ENCODE results near the gene DNAH6.
"Not testable (repeated sequence)": the region's sequence is repeated elsewhere in the genome, so short reads cannot be mapped to it uniquely, and the experiment has no call there.

DNAH6 gene

DNA sequence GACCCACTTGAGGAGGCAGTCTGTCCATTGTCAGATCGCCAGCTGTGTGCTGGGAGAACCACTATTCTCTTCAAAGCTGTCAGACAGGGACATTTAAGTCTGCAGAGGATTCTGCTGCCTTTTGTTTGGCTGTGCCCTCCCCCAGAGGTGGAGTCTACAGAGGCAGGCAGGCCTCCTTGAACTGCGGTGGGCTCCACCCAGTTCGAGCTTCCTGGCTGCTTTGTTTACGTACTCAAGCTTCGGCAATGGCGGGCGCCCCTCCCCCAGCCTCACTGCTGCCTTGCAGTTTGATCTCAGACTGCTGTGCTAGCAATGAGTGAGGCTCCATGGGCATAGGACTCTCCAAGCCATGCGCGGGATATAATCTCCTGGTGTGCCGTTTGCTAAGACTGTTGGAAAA lies 5.3 kb upstream of the DNAH6 start:
- DNase-seq (ENCODE audit: low read depth) = not testable (repeated sequence)

DNA sequence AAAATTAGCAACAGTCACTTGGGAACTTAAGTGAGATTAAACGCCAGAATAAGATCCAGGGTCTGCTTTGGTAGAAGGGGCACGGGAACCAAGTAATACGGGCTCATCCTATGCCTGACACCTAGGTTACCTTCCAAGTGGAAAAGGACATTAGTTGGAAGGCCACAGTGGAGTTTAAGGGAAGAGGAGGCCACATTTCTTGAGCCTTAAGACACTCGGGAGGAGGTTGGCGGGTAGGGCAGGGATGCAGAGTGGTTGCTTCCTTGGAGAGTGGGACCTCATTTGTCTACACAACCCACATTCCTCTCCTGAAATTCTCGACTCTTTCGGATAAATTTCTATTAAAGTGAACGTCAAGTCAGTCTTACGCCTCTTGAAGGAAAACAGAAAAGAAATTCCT lies 510 bp upstream of the DNAH6 start:
- no peak for DNase-seq (ENCODE audit: low read depth)

DNA sequence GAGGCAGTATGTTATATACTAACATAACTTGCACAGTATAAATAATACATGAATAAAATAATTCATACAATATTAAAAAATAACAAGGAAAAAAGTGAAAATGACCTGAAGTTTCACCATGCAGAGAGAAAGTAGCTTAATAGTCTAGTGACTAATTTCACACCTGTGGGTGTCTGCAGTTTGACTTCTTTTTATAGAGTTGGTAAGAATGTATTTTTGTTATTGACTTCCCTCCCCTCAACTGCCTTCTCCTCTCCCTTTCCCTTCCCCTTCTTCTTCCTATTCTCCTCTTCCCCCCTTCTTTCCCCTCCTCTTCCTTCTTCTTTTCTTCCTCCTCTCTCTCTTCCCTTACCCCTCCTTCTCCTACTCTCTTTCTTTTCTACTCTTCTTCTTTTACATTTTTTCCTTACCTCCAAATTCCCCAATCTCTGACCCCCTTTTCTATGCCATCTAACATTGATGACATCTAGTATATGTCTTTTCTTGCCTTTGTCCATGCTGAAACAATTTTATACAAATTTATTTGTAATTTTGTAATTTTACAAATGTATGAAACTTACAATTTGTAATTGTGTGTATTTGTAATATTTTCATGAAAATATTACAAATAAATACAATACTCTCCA lies 3.1 kb downstream of the DNAH6 start:
- DNase-seq (ENCODE audit: low read depth) = no peak

DNA sequence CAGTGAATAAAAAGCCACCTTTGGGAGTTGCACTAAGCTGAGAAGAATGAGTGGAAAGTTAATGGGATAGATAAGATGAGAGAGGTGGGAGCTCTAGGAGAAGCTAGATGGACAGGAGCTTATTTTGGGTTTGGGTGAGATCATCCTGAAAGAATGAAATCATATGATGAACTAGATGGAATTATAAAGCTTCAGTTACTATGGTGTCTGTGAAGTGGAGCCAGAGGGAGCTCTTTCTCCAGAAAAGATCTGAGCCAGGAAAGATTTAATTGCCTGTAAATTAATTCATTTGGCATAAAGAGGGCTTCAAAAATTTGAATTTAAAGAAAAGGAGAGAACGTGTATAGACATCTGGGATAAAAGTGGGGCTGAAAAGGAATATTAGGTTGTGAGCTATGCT lies 10.3 kb downstream of the DNAH6 start:
- no peak for DNase-seq (ENCODE audit: low read depth)

DNA sequence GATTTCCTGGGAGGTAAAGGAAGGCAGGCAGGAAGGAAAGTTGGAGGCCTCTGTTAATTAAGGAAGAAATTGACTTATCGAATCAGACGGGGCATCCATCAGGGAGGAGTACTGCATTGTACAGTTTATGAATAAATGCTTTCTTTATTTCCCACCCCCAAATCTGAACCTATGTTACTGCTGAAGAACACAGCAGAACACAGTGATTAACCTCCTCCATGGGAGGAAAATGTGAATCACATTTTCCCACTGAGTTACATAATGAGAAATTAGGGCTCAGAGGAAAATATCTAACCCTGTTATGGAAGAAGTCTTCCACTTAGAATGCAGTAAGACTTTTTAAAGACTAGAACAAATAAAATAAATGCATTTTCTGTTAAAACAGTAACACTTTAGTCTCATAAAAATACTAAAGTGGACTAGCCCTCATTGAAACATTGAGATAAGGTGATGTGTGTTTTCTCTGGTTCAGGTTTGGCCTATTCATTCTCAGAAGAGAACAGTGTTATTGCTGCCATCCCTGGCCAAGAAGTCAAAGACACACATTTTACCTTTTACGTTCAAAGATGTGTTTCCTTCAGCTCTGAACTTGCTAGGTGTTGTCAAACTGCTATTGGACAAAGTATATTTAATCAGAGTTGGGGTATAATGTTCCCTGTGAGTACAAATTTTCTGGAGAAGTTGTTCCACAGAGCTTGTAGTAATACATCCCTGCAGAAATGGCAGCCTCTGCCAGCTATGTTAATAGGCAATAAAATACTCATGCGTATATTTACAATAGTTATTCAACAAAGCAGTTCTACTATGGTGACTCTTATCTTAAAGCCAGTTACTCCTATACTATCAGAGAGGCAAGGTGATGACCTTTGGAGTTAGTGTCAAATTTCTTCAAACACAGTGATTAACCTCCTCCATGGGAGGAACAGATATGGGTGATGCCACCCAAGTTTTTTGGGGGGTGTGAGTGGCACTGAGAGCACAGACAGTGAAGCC lies 11.1 kb downstream of the DNAH6 start:
- DNase-seq (ENCODE audit: low read depth) = no peak

DNA sequence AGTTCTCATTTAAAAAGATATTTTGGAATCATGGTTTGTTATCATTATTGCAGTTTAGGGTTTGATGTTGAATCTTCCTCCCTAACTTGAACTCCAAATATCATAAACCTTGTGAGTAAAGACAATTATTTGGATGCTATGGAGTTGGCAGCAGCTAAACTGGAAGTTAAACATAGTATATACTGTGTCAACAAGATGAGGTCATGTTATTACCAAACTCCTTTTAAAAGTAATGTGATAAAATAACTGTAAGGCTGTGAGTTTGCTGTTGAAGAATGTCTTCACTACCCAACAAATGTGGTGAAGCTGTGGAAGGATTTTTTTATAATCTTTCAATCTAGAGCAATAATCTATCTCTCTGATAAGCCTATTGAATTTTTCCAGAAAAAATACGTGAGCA lies 16.0 kb downstream of the DNAH6 start:
- DNase-seq (ENCODE audit: low read depth) = no peak

DNA sequence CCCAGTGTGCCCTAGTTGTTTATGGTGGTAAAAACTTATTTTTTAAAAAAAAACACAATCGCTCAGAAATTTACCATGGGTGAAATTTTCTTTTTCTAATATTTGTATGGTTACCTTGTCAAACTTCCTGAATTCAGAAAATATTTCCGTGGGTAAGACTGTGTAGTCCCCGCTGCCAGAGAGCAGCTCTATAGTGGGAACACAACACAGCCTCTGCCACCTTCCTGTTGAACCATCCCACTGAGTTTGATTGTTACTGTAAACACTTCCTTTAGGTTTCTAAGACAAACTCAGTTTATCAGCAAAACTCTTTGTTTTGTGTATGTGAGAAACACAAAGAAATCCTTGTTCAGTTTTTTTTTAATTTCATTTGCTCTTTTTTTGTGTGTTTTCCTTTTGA lies 17.9 kb downstream of the DNAH6 start:
- DNase-seq (ENCODE audit: low read depth) = no peak

DNA sequence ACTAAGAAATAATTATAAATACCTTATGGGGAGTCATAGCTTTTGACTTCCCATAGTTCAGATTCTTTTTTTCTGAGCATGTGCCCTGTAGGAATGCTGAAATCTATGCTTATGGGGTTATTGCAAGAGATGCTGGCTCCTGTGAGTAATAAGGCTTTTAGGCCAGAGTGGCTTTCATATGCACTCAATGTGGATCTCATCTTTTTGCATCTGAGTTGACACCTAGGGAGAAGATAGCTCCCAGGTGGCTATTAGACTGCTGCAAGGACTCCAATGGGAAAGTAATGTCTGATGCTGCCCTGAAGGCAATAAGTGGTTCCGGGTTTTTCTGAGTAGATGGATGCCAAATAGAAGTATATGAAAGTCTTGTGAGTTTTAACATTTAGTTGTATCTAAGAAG lies 21.0 kb downstream of the DNAH6 start:
- DNase-seq (ENCODE audit: low read depth) = no peak

DNA sequence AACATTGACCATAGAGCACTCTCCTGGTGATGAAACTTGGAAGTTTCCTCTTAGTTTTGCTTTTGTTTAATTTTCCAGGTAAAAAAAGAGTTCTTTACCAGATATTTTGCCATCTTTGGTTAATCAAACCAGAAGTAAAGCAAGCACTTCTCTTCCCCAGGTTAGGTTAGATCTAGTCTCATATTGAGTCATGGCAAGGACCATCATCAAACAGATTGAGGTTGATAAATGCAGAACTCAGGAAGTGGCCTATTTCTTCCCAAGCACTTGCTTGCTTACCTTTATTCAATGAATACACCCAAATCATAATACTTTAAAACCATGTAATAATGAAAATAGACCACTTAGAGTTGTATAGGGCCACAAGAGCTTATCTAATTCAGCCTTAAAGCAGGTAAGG lies 23.4 kb downstream of the DNAH6 start:
- DNase-seq (ENCODE audit: low read depth) = no peak

DNA sequence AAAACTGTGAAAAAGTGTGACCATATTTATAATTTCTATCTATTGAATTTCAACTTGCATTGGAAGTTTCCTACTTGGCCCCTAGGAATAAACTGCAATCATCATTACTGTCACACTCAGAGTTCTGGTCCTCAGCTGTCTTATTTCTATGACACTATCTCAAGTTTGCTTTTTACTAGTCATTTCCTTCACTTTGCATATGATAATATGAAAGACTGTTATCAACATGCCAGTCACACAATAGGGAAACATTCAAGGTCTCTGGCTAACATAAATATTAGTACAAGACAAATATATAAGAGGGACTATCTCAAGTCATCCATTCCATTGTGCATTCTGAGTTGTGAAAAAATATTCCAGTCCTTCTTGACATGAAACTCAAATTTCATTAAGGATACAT lies 28.7 kb downstream of the DNAH6 start:
- no peak for DNase-seq (ENCODE audit: low read depth)

DNA sequence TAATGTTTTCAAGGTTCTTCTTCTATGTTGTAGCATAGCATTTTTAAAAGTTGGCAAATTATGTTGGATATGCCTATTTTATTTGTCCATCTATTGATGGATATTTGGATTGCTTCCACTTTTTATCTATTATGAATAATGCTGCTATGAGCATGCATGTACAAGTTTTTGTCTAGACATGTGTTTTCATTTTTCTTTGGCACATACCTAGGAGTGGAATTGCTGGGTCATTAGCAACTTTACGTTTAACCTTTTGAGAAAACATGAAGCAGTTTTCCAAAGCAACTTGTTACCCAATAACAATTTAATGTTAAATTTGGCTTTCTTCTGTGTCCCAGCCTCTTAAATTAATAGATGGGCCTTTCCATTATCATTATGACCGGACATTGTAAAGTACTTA lies 30.3 kb downstream of the DNAH6 start:
- DNase-seq (ENCODE audit: low read depth) = no peak

DNA sequence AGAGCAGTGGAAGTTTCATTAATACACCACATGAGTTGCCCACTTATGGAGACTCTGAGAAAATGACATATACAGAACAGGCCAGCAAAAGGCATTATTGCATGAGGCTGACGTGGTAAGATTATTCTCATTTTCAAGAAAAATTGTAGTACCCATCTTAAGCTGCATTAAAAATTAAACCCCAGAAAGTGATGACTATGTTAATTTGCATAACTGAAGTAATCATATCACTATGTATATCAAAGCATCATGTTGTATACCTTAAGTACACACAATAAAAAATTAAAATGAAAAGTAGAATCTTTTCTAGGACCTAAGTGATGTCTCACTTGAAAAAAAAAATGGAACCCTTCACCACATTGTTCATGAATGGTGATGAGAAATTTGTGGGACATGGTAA lies 32.0 kb downstream of the DNAH6 start:
- DNase-seq (ENCODE audit: low read depth) = no peak

DNA sequence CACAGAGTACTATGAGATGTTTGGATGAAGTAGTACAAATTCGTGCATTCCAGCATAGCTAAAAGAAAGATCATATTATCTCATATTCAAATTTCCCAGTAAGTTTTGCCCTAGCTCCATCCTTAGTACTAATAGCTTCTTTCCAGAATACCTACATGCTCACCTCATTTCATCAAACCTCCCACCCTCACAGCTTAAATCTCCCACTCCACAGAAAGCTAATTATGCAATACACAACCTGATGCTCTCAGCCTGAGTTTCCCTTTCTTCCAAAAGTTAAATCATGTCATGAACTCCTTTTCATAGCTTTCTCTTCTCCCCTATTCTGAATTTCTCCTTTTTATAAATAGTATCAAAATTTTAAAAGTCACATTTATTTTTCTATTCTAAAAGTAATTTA lies 34.6 kb downstream of the DNAH6 start:
- no peak for DNase-seq (ENCODE audit: low read depth)

DNA sequence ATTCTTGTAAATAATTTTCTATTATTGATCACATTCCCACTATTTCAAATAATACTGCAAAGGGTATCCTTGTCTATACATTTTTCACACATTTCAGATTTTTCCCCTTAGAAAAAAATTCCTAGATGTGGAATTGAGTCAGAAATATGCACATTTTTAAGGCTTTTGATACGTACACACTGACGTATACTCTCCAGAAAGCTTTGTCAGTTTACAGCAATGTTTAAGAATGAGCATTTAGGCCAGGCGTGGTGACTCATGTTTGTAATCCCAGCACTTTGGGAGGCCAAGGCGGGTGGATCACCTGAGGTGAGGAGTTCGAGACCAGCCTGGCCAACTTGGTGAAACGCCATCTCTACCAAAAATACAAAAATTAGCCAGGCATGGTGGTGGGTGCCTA lies 35.2 kb downstream of the DNAH6 start:
- not testable (repeated sequence) for DNase-seq (ENCODE audit: low read depth)

DNA sequence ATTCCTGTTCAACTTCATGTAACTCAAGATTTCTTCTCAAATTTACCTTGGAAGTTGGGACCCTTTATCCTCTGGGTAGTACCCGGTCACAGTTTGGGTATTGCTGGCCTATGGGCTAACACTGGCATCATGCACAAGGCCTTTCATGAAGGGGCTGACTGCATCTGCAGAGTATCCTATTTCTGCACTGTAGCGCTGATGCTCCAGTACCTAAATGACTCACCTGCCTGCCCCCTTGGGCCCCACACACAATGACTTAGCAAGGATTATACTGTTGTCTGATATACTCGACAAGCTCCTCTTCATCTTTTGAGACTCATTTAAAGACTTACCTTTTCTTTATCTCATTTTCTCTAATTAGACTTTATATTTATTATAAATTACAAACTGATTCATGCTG lies 39.9 kb downstream of the DNAH6 start:
- no peak for DNase-seq (ENCODE audit: low read depth)

DNA sequence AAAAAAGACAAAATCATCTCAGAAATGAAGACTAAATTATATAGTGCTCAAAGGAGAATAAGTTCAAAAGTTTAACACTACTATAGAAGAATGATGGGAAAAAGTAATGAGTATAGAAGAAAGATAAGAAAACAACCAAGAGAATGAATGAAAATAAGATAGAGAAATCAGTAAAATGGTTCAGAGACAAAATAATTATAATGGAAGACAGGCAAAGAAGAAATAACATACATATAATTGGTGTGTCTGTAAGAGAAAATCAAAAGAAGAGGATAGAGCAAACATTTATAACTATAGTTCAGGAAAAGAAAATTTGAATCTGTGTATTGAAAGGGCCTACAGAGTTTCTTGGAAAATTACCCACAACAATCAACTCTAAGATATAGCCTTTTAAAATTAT lies 43.5 kb downstream of the DNAH6 start:
- DNase-seq (ENCODE audit: low read depth) = no peak

DNA sequence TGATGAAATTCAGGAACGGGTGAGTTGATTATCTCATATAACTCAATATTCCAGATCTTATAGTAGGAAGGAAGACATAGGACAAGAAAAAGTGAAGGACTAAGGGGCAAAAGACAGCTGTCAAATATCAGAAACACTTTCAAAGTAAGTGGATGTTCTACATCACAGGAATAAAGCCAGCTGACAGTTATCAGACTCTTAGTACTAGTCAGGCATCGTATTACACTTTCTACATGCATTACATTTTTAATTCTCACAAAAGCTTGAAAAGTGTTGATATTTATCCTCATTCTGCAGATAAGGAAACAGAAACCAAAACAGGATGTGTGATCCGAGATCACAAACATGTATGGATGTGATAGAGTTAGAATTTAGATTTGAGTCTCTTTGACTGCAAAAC lies 63.4 kb downstream of the DNAH6 start:
- DNase-seq (ENCODE audit: low read depth) = no peak

DNA sequence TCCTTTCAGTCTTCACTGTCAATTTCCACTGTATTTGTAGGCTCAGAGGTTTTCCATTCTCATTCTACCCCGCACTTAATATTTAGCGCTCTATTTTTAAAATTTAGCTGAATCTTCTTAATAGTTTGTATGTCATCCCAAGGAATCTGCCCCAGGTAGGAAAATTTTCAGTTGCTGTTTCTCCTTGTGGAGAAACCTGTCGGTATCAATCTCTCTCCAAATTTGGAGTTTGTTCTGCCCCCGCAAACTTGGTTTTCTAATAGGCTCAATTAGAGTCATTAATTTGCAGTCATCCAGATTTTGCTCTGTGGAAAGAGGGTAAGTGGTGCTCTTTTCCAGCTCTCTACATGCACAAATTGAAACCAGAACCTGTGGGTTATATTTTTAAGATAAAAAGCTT lies 87.6 kb downstream of the DNAH6 start:
- no peak for DNase-seq (ENCODE audit: low read depth)

DNA sequence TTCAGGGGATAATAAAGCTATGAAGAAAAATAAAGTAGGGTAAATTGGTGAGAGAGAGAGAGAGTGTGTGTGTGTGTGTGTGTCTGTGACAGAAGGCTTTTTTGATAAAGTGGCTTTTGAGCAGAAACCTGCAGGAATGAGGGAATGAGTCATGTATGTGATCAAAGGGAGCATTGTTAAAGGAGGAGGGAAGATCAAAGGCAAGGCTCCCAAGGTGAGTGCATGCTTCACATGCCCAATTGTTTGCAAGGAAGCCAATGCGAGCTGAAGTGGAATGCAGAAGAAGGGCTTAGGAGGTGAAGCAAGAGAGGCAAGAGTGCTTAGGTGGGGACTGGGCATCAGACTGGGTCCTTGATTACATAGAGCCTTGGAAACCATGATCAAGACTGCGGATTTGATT lies 96.8 kb downstream of the DNAH6 start:
- DNase-seq (ENCODE audit: low read depth) = no peak

DNA sequence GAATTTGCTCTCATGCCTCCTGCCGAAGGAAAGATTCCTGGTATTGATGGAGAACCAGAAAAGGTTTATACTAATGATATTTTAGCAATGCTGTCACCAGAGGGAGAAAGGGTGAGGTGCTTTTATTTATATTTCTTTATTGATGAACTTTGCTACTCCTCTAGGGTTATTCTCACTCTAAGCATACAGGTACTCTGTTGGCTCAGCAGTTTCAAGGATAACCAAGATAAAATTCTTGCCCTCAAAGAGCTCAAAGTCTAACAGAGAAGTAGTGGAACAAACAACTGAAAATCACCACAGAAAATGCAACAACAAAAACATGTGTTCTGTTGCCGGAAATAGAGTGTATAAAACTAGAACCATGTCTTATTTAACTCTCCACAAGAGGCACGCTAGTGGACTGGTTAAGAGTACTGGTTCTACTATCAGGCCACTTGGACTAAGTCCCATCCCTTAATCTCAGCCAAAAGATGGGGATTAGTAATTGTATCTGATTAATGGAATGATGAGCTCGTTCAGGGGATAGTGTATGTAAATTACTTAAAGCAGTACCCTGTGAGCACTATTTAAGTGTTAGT lies 103.6 kb downstream of the DNAH6 start:
- no peak for DNase-seq (ENCODE audit: low read depth)

DNA sequence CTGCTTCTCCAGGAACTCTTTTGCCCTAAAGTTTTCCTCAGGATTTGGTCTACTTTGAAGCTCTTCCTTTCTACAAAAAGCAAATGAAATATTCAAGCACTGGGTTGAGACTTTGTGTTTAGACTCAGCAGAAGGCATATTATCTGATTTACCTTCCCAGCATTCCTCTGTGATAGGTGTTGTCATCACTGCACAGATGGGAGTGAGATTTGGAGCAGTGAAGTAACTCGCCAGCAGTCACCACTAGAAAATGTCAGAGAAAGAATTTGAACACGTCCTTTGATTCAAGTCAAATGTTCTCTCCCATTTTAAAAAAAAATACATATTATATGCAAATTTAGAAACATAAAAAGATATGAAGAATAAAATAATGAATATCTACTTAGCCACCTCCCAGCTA lies 112.2 kb downstream of the DNAH6 start:
- no peak for DNase-seq (ENCODE audit: low read depth)

DNA sequence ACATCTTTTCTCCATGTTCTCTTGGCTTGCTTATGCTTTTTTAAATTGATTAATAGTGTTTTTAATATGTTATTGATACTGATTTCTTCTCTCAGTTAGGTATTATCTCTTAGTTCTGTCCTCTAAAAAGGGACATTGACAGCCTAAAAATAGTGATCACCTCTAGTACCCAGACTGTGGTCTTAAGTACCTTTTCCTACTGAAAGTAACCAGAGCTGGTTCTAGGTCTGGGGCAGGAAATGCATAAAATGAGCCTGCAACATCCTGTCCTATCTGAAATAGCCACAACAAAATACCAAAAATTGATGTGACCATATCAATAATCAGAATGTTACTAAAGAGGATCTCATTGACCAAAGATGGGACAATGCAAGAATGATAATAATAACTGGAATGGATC lies 113.3 kb downstream of the DNAH6 start:
- DNase-seq (ENCODE audit: low read depth) = no peak

DNA sequence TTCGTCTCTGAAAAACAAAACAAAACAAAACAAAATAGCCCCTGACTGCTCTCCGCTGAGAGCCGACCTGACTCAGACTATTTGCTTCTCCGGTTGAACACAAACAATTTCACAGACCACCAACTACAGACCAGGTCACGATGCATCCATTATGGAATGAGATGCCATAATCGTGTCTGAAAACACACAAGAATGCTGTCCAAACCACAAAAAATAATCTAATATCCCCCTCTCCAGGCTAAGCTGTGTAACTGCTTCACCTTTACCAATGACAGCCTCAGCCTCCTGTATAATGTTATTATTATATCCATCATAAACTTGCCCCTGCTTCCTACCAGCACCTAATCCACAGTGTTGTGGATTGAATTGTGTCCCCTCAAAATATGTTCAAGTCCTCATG lies 114.7 kb downstream of the DNAH6 start:
- no peak for DNase-seq (ENCODE audit: low read depth)

Data from stimulated activated CD8-positive, alpha-beta memory T cell treated with anti-CD3 and anti-CD28 coated beads, Interleukin-7, amount 100 ng/mL, for 24 hours (primary cell).